HEK293 (cell line): ENCODE measurements around the gene CLINT1.

ENCODE experiments used
- EGR2 ChIP-seq: fragments of 450-650 bp; formaldehyde crosslinking; IDR thresholded peaks from 2 replicates; pipeline ENCODE4 v1.5.1; 2016; ENCODE audit warnings: low read depth, missing biosample characterization, missing genetic modification characterization
- ZBTB1 ChIP-seq: fragments of 450-650 bp; formaldehyde crosslinking; IDR thresholded peaks from 2 replicates; pipeline ENCODE4 v1.5.1; 2016; ENCODE audit warnings: missing biosample characterization, missing genetic modification characterization
- ZBTB7A ChIP-seq: fragments of 450-650 bp; formaldehyde crosslinking; IDR thresholded peaks from 2 replicates; pipeline ENCODE4 v1.5.1; 2016; ENCODE audit warnings: low read depth, missing biosample characterization, missing genetic modification characterization
- ZNF19 ChIP-seq: fragments of 450-650 bp; formaldehyde crosslinking; IDR thresholded peaks from 2 replicates; pipeline ENCODE4; 2016; ENCODE audit warnings: missing biosample characterization, missing genetic modification characterization, low read depth
- ZNF2 ChIP-seq: fragments of 450-650 bp; formaldehyde crosslinking; IDR thresholded peaks from 2 replicates; pipeline ENCODE4 v1.5.1; 2016; ENCODE audit warnings: missing biosample characterization, missing genetic modification characterization
- ZNF223 ChIP-seq: fragments of 450-650 bp; formaldehyde crosslinking; IDR thresholded peaks from 2 replicates; pipeline ENCODE4 v1.5.1; 2016; ENCODE audit warnings: missing biosample characterization, missing genetic modification characterization
- ZNF239 ChIP-seq: fragments of 450-650 bp; formaldehyde crosslinking; IDR thresholded peaks from 2 replicates; pipeline ENCODE4 v1.5.1; 2016; ENCODE audit warnings: missing biosample characterization, missing genetic modification characterization
- ZNF292 ChIP-seq: fragments of 450-650 bp; formaldehyde crosslinking; IDR thresholded peaks from 2 replicates; pipeline ENCODE4 v1.5.1; 2016; ENCODE audit warnings: low read depth, missing biosample characterization, missing genetic modification characterization, borderline replicate concordance
- ZNF302 ChIP-seq: fragments of 450-650 bp; formaldehyde crosslinking; IDR thresholded peaks from 2 replicates; pipeline ENCODE4 v1.5.1; 2016; ENCODE audit warnings: missing biosample characterization, missing genetic modification characterization, low read depth
- ZNF362 ChIP-seq: fragments of 450-650 bp; formaldehyde crosslinking; IDR thresholded peaks from 2 replicates; pipeline ENCODE4 v1.5.1; 2016; ENCODE audit warnings: missing biosample characterization, missing genetic modification characterization
- ZNF426 ChIP-seq: fragments of 450-650 bp; formaldehyde crosslinking; IDR thresholded peaks from 2 replicates; pipeline ENCODE4 v1.5.1; 2017; ENCODE audit warnings: missing biosample characterization, missing genetic modification characterization, mild to moderate bottlenecking, inconsistent platforms, moderate library complexity
- ZNF48 ChIP-seq: fragments of 450-650 bp; formaldehyde crosslinking; IDR thresholded peaks from 2 replicates; pipeline ENCODE4 v1.5.1; 2016; ENCODE audit warnings: missing biosample characterization, missing genetic modification characterization
- ZNF621 ChIP-seq: fragments of 450-650 bp; formaldehyde crosslinking; IDR thresholded peaks from 2 replicates; pipeline ENCODE4 v1.5.1; 2017; ENCODE audit warnings: missing biosample characterization, missing genetic modification characterization
- ZNF701 ChIP-seq: fragments of 450-650 bp; formaldehyde crosslinking; IDR thresholded peaks from 2 replicates; pipeline ENCODE4 v1.5.1; 2016; ENCODE audit warnings: missing biosample characterization, missing genetic modification characterization
- ZNF791 ChIP-seq: fragments of 450-650 bp; formaldehyde crosslinking; IDR thresholded peaks from 2 replicates; pipeline ENCODE4 v1.5.1; 2016; ENCODE audit warnings: missing biosample characterization, missing genetic modification characterization
- ZNF843 ChIP-seq: fragments of 450-650 bp; formaldehyde crosslinking; IDR thresholded peaks from 2 replicates; pipeline ENCODE4 v1.5.1; 2016; ENCODE audit warnings: missing biosample characterization, missing genetic modification characterization
- ZSCAN23 ChIP-seq: fragments of 450-650 bp; formaldehyde crosslinking; IDR thresholded peaks from 2 replicates; pipeline ENCODE4 v1.5.1; 2016; ENCODE audit warnings: missing biosample characterization, missing genetic modification characterization
- ZSCAN4 ChIP-seq: fragments of 450-650 bp; formaldehyde crosslinking; IDR thresholded peaks from 2 replicates; pipeline ENCODE4 v1.5.1; 2017; ENCODE audit warnings: missing biosample characterization, missing genetic modification characterization
- ZSCAN5A ChIP-seq: fragments of 450-650 bp; formaldehyde crosslinking; IDR thresholded peaks from 2 replicates; pipeline ENCODE4 v1.5.1; 2016; ENCODE audit warnings: missing biosample characterization, missing genetic modification characterization
- TF ChIP-seq, protein P1 (sequence below): sonication (generic); formaldehyde crosslinking; IDR thresholded peaks from 2 replicates; pipeline ENCODE4 v1.8.1; 2022; ENCODE audit warnings: mild to moderate bottlenecking, moderate library complexity, missing genetic modification reagents
- TF ChIP-seq, protein P2 (sequence below): fragments of 450-650 bp; formaldehyde crosslinking; IDR thresholded peaks from 2 replicates; pipeline ENCODE4 v1.5.1; 2017; ENCODE audit warnings: missing biosample characterization, missing genetic modification characterization
- TF ChIP-seq, protein P3 (sequence below): fragments of 450-650 bp; IDR thresholded peaks from 2 replicates; pipeline ENCODE4 v1.5.1; 2018; ENCODE audit warnings: missing biosample characterization, missing genetic modification characterization
- TF ChIP-seq, protein P4 (sequence below): fragments of 450-650 bp; formaldehyde crosslinking; optimal IDR thresholded peaks from 2 replicates; pipeline ENCODE3; 2016; ENCODE audit warnings: missing biosample characterization, mild to moderate bottlenecking, missing genetic modification characterization
- TF ChIP-seq, protein P5 (sequence below): fragments of 450-650 bp; formaldehyde crosslinking; IDR thresholded peaks from 2 replicates; pipeline ENCODE4 v1.5.1; 2016; ENCODE audit warnings: missing biosample characterization, missing genetic modification characterization
- TF ChIP-seq, protein P6 (sequence below): fragments of 450-650 bp; formaldehyde crosslinking; IDR thresholded peaks from 2 replicates; pipeline ENCODE4 v1.5.1; 2016; ENCODE audit warnings: missing biosample characterization, missing genetic modification characterization, borderline replicate concordance

CLINT1 gene

GRCh38 chr5:157858527-157859226 is at the start of gene CLINT1 (continued):
- TF ChIP-seq ZNF2 (tag by site-specific recombination) (no peak), ZNF843 (no peak), ZBTB1 (tag by site-specific recombination) (no peak), ZNF426 (tag by site-specific recombination) (no peak), ZNF701 (tag by site-specific recombination) (no peak), ZNF791 (no peak), ZNF48 (tag by site-specific recombination) (no peak), EGR2 (tag by site-specific recombination) (peak; percentile 37), ZNF19 (tag by site-specific recombination) (no peak), ZSCAN23 (no peak), ZNF239 (tag by site-specific recombination) (no peak), ZNF292 (tag by site-specific recombination) (no peak), ZNF223 (tag by site-specific recombination) (no peak), ZNF302 (no peak), ZSCAN5A (peak; percentile 19; the same call in 1 of the 2 replicates), ZBTB7A (tag by site-specific recombination) (peak; percentile 14; the same call in 1 of the 2 replicates), ZNF362 (tag by site-specific recombination) (no peak), ZSCAN4 (no peak), ZNF621 (tag by site-specific recombination) (no peak)
- TF ChIP-seq, protein P1, sequence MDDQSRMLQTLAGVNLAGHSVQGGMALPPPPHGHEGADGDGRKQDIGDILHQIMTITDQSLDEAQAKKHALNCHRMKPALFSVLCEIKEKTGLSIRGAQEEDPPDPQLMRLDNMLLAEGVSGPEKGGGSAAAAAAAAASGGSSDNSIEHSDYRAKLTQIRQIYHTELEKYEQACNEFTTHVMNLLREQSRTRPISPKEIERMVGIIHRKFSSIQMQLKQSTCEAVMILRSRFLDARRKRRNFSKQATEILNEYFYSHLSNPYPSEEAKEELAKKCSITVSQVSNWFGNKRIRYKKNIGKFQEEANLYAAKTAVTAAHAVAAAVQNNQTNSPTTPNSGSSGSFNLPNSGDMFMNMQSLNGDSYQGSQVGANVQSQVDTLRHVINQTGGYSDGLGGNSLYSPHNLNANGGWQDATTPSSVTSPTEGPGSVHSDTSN (CRISPR knock-in tag) = no peak
- TF ChIP-seq, protein P2, sequence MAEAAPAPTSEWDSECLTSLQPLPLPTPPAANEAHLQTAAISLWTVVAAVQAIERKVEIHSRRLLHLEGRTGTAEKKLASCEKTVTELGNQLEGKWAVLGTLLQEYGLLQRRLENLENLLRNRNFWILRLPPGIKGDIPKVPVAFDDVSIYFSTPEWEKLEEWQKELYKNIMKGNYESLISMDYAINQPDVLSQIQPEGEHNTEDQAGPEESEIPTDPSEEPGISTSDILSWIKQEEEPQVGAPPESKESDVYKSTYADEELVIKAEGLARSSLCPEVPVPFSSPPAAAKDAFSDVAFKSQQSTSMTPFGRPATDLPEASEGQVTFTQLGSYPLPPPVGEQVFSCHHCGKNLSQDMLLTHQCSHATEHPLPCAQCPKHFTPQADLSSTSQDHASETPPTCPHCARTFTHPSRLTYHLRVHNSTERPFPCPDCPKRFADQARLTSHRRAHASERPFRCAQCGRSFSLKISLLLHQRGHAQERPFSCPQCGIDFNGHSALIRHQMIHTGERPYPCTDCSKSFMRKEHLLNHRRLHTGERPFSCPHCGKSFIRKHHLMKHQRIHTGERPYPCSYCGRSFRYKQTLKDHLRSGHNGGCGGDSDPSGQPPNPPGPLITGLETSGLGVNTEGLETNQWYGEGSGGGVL (tag by site-specific recombination) = no peak
- TF ChIP-seq, protein P3, sequence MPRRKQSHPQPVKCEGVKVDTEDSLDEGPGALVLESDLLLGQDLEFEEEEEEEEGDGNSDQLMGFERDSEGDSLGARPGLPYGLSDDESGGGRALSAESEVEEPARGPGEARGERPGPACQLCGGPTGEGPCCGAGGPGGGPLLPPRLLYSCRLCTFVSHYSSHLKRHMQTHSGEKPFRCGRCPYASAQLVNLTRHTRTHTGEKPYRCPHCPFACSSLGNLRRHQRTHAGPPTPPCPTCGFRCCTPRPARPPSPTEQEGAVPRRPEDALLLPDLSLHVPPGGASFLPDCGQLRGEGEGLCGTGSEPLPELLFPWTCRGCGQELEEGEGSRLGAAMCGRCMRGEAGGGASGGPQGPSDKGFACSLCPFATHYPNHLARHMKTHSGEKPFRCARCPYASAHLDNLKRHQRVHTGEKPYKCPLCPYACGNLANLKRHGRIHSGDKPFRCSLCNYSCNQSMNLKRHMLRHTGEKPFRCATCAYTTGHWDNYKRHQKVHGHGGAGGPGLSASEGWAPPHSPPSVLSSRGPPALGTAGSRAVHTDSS (tag by site-specific recombination) = no peak
- TF ChIP-seq, protein P4, sequence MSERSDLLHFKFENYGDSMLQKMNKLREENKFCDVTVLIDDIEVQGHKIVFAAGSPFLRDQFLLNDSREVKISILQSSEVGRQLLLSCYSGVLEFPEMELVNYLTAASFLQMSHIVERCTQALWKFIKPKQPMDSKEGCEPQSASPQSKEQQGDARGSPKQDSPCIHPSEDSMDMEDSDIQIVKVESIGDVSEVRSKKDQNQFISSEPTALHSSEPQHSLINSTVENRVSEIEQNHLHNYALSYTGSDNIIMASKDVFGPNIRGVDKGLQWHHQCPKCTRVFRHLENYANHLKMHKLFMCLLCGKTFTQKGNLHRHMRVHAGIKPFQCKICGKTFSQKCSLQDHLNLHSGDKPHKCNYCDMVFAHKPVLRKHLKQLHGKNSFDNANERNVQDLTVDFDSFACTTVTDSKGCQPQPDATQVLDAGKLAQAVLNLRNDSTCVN (tag by site-specific recombination) = peak; percentile 49
- TF ChIP-seq, protein P5, sequence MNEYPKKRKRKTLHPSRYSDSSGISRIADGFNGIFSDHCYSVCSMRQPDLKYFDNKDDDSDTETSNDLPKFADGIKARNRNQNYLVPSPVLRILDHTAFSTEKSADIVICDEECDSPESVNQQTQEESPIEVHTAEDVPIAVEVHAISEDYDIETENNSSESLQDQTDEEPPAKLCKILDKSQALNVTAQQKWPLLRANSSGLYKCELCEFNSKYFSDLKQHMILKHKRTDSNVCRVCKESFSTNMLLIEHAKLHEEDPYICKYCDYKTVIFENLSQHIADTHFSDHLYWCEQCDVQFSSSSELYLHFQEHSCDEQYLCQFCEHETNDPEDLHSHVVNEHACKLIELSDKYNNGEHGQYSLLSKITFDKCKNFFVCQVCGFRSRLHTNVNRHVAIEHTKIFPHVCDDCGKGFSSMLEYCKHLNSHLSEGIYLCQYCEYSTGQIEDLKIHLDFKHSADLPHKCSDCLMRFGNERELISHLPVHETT = no peak
- TF ChIP-seq, protein P6, sequence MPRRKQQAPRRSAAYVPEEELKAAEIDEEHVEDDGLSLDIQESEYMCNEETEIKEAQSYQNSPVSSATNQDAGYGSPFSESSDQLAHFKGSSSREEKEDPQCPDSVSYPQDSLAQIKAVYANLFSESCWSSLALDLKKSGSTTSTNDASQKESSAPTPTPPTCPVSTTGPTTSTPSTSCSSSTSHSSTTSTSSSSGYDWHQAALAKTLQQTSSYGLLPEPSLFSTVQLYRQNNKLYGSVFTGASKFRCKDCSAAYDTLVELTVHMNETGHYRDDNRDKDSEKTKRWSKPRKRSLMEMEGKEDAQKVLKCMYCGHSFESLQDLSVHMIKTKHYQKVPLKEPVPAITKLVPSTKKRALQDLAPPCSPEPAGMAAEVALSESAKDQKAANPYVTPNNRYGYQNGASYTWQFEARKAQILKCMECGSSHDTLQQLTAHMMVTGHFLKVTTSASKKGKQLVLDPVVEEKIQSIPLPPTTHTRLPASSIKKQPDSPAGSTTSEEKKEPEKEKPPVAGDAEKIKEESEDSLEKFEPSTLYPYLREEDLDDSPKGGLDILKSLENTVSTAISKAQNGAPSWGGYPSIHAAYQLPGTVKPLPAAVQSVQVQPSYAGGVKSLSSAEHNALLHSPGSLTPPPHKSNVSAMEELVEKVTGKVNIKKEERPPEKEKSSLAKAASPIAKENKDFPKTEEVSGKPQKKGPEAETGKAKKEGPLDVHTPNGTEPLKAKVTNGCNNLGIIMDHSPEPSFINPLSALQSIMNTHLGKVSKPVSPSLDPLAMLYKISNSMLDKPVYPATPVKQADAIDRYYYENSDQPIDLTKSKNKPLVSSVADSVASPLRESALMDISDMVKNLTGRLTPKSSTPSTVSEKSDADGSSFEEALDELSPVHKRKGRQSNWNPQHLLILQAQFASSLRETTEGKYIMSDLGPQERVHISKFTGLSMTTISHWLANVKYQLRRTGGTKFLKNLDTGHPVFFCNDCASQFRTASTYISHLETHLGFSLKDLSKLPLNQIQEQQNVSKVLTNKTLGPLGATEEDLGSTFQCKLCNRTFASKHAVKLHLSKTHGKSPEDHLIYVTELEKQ (tag by site-specific recombination) = no peak
